ENCODE data around the gene ADGRL4. TPM values are rescaled to one million over a fixed set of nuclear protein-coding genes. Genes with fewer than 3 reads are reported as not detected.

Gene ADGRL4
- total and polyA plus RNA-seq, 9 of the 15 experiments (the other 6 are each of a cell fraction or from before 2014, with no cell fraction given): not detected

GRCh38 chr1:78958711-78959110, 47.8 kb downstream of the ADGRL4 start:
- Histone ChIP-seq H3K27ac (ENCODE audit: extremely low read depth, low read depth, low read length) (no peak overlapping the region), H3K9me1 (ENCODE audit: control insufficient read depth, insufficient read depth, low read length) (no peaks in the 10 kb centered on the region), H3K4me2 (ENCODE audit: insufficient read depth, low read length) (no peak overlapping the region), H3K4me1 (replicated peaks in 1 of 2; ENCODE audit: control insufficient read depth in 2 of 2, insufficient read depth in 2 of 2, low read length in 2 of 2) (no peaks in the 10 kb centered on the region), H3K9ac (ENCODE audit: insufficient read depth in 1 of 2, low read depth in 2 of 2, low read length in 2 of 2) (no peak overlapping the region), H3K36me3 (ENCODE audit: control insufficient read depth, insufficient read depth, low read length) (no peaks in the 10 kb centered on the region), H3K27me3 (ENCODE audit: control insufficient read depth in 2 of 2, insufficient read depth in 2 of 2, low read length in 2 of 2) (no peaks in the 10 kb centered on the region), H3K9me3 (replicated peaks; ENCODE audit: control insufficient read depth, insufficient read depth, low read depth, low read length) (no peaks in the 10 kb centered on the region), H4K20me1 (replicated peaks; ENCODE audit: control insufficient read depth, insufficient read depth, low read length) (no peaks in the 10 kb centered on the region), H2AFZ (ENCODE audit: low read depth, low read length) (no peak overlapping the region), H3K79me2 (ENCODE audit: control insufficient read depth, insufficient read depth, low read length) (no peaks in the 10 kb centered on the region), H3K4me3 (no peak overlapping the region)
- FAIRE-seq (no peak), DNase-seq (ENCODE audit: extremely low read depth in 1 of 4, low spot score in 3 of 4) (no peak), ATAC-seq (no peak)
- WGBS (ENCODE audit: insufficient coverage, low coverage, missing lambda C conversion rate): 0% methylated on average over 2 of the region's 2 CpGs
- intact Hi-C loops (cut with micrococcal nuclease) (no loop called here), in situ Hi-C loops (cut with MboI) (no loop called here)
- CTCF ChIA-PET (ENCODE audit: low intra/inter-chr PET ratio): no interaction called here
- BruUV-seq (replicated peaks): no TSS peak
- POLR2A ChIA-PET: no interaction called here
- TF ChIP-seq ZNF232 (CRISPR knock-in tag; IDR thresholded peaks at IDR 0.05) (no peak), ZNF609 (CRISPR knock-in tag; IDR thresholded peaks at IDR 0.05; ENCODE audit: borderline replicate concordance) (no peak), ZNF76 (CRISPR knock-in tag; IDR thresholded peaks at IDR 0.05; ENCODE audit: borderline replicate concordance) (no peak), BCL6 (CRISPR knock-in tag; IDR thresholded peaks at IDR 0.05) (no peak), GABPB1 (CRISPR knock-in tag; IDR thresholded peaks at IDR 0.05) (no peak), ZNF57 (CRISPR knock-in tag; IDR thresholded peaks at IDR 0.05) (no peak), PTBP1 (IDR thresholded peaks at IDR 0.05; ENCODE audit: low read depth, low read length) (no peak), EP400 (IDR thresholded peaks at IDR 0.05) (no peak), GTF2E2 (tag; IDR thresholded peaks at IDR 0.05) (no peak), BCLAF1 (IDR thresholded peaks at IDR 0.05; ENCODE audit: borderline replicate concordance in 1 of 2, control insufficient read depth in 1 of 2, low read depth in 2 of 2, low read length in 1 of 2) (no peak), STAT5B (CRISPR knock-in tag; IDR thresholded peaks at IDR 0.05) (no peak), KDM5B (IDR thresholded peaks at IDR 0.05; ENCODE audit: insufficient replicate concordance, low read depth, low read length) (no peak)
- TF ChIP-seq, protein P1, sequence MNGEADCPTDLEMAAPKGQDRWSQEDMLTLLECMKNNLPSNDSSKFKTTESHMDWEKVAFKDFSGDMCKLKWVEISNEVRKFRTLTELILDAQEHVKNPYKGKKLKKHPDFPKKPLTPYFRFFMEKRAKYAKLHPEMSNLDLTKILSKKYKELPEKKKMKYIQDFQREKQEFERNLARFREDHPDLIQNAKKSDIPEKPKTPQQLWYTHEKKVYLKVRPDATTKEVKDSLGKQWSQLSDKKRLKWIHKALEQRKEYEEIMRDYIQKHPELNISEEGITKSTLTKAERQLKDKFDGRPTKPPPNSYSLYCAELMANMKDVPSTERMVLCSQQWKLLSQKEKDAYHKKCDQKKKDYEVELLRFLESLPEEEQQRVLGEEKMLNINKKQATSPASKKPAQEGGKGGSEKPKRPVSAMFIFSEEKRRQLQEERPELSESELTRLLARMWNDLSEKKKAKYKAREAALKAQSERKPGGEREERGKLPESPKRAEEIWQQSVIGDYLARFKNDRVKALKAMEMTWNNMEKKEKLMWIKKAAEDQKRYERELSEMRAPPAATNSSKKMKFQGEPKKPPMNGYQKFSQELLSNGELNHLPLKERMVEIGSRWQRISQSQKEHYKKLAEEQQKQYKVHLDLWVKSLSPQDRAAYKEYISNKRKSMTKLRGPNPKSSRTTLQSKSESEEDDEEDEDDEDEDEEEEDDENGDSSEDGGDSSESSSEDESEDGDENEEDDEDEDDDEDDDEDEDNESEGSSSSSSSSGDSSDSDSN (IDR thresholded peaks at IDR 0.05; ENCODE audit: borderline replicate concordance in 1 of 2, low read depth in 2 of 2, low read length in 2 of 2): no peak
